ENCODE measurements around the gene ERC2.
A peak's percentile ranks its signal among the peaks of the same experiment; 100 is the strongest.

Gene ERC2

GRCh38 chr3:56365905-56366640 is 102.2 kb downstream of the ERC2 start:
- no peak for DNase-seq

DNA sequence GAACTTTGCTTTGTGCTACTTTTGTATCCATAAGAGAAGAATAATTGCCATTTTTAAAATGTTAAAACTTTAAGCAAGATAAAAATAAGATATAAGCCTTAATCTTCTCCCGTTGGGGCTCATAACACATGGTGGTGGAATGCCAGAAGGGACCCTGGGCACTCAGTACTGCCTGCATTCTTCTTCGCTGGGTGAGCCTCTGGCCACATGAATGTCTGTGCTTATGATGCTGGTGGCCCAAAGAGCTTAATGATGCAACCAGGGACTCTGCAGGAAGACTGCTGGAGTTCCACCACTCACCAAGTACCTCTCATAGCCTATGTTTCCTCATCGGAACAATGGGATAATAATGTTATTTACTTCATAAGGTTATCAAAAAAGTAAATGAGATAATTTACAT is 103.6 kb downstream of the ERC2 start:
- no peak for DNase-seq

DNA sequence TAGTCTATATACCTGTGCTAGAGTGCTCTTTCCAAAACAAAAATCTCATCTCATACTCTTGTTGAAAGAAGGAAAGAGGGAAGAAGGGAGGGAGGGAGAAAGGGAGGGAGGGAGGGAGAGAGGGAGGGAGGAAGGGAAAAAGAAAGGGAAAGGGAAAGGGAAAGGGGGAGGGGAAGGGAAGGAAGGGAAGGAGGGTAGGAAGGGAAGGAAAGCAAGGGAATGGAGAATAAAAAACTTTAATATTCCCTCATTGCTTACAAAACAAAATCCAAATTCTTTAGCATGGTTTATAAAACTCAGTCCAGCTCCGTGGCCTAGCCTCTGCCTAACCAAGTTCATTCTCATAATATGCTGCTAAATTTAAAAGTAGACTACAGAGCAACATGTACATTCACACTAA is 104.5 kb downstream of the ERC2 start:
- DNase-seq = no peak

DNA sequence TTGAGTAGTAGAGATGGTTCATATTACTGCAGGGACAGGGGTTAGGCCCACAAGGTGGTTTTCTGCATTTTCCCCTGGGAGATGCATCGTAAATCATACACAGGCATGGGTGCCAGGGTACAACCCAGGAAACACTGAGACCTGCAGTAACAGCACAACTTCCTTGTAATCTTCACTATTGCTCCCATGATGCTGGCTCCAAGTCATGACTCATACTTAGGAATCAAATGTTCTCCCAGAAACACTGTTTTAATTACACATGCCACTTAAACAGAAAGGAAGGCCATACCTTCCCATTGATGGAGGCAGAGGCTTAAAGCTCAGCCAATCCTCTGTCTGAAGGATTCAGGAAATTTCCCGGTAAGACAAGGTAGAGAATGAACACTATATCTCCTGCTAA is 106.5 kb downstream of the ERC2 start:
- no peak for DNase-seq

GRCh38 chr3:56357266-56357665 is 111.0 kb downstream of the ERC2 start:
- peak; percentile 50 to 68 for DNase-seq

DNA sequence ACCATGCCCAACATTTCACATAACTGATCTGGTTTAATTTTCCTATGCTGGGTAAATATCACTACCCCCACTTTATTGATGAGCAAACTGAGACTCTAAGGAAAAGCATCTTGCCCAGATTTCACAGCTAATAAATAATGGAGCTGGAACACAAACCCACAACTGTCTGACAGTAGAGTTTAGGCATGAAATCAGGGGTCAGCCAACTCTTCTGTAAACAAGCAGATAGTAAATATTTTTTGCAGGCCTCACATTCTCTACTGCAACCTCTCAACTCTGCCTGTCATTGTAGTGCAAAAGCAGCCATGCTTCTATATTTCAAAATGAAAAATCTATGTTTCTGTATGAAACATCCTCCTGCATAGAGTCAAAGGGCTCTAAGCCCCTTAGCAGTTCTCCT is 111.5 kb downstream of the ERC2 start:
- DNase-seq = no peak

DNA sequence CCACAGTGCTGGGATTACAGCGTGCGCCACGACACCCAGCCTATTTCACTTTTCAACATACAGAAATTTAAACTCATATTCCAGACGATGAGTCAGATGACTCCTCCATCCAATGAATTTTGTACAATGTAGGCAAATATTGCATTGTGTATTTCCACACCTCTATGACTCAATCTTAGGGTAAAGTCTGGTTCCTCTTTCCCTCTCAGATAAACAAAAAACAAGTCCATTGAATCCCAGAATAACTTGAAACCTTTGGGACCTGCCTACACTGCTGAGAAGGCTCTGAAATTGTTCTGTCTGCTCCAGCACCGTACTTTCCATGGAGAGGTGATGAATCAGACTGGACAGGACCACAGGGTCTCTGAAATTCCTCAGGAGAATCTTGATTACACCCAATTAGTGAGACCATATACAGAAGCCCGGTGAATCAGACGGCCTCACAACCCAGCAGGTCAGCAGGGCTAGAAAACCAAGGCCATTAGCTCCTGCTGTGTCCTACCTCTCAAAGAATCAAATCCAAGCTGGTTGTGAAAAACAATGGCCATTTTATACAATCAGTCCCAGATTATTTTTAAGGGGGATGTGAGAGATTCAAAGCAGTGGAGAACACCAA is 112.6 kb downstream of the ERC2 start:
- no peak for DNase-seq

- no peak for DNase-seq
Observed at GRCh38 chr3:56351537-56351936, 116.7 kb downstream of the ERC2 start.

GRCh38 chr3:56347219-56347871 is 120.9 kb downstream of the ERC2 start:
- peak; percentile 17 to 41 for DNase-seq

- DNase-seq = no peak
Observed at GRCh38 chr3:56342475-56342874, 125.8 kb downstream of the ERC2 start.

GRCh38 chr3:56339671-56340070 is 128.6 kb downstream of the ERC2 start:
- no peak for DNase-seq

DNA sequence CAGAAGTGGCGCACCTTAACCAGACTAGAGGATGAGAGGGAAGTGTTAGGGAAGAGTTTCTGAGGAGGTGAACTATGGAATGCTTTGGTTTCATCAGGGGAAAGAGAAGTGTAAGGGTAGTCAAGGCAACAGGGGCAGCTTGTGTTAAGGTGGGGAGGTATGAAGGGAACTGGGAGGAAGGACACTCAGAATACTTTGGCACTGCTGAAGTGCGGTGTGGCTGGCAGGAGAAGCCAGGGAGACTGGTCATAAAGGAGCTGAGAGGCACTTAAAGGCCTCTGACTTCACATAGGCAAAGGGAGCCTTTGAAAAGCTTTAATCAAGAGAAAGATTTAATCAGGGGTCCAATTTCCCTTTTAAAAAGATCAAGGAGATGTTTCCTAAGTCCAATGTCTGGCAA is 129.0 kb downstream of the ERC2 start:
- no peak for DNase-seq

- DNase-seq = no peak
Observed at GRCh38 chr3:56336023-56336422, 132.2 kb downstream of the ERC2 start.

GRCh38 chr3:56324473-56324872 is 143.8 kb downstream of the ERC2 start:
- DNase-seq = no peak

DNA sequence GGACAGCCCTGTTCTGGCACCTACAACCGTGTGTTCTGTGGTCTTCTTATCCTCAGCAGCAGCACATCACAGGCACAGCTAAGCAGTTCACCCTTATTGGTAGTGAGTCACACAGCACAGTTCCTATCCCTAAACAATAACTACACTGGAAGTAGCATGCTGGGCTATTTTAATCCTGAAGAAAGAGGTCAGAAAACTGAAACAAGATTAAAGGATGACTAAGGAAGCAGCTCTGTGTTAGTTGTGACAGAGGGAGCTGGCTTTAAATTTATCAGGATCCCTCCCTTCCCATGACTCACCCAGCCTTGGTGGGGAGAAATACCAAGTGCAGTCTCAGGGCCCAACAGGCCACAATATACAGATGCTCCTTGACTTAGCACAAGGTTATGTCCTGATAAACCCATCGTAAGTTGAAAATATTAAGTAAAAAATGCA is 144.3 kb downstream of the ERC2 start:
- DNase-seq = no peak

DNA sequence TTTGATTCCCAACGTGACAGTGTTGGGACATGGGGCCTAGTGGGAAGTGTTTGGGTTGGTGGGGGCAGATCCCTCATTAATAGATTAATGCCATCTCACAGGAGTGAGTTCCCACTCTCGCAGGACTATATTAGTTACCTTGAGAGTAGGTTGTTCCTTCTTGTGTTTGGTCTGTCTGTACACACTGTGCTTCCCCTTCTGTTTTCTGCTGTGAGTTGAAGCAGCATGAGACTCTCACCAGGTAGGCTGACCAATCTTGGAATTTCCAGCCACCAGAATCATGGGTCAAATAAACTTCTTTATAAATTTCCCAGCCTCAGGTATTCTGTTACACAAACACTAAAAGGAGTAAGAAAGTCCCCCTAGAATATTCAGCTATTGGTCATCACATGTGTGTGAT is 145.4 kb downstream of the ERC2 start:
- no peak for DNase-seq

DNA sequence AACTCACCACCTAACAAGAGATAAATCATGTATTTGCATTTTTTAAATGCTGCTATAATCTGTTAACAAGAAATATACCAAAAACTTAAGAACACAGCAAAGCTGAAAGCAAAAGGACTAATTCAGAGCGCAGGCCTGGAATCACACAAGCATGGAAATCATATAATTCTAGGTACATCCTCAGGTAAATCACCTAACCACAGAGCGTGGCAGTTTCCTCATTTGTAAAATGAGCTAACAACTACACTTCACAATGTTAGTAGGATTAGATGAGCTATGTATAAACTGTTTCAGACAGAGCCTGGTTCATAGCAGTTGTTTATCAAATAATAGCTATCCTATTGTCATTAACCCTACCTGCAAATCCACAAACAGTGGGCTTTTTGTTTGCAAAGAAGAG is 146.4 kb downstream of the ERC2 start:
- DNase-seq = no peak

DNA sequence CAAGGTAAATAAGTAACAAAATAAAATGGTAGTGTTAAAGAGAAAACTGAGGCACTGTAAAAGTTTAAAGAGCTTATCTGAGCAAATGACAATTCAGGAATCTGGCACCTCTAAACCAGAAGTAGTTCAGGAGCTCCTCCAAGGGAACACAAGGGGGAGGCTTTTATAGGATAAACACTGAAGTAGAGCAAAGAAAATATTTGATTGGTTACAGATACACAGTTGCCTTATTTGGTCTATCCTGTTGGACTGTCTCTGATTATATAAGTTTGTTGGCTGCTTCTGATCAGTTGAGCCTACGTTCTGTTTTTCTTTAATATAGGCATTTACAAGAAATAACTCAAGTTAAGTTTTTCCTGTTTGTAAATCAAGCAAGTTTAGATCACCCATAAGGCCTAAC is 146.9 kb downstream of the ERC2 start:
- DNase-seq = no peak

- DNase-seq = no peak
Observed at GRCh38 chr3:56320883-56321282, 147.4 kb downstream of the ERC2 start.

GRCh38 chr3:56318891-56319290 is 149.4 kb downstream of the ERC2 start:
- DNase-seq = no peak

- DNase-seq = no peak
Observed at GRCh38 chr3:56316944-56317343, 151.3 kb downstream of the ERC2 start.

DNA sequence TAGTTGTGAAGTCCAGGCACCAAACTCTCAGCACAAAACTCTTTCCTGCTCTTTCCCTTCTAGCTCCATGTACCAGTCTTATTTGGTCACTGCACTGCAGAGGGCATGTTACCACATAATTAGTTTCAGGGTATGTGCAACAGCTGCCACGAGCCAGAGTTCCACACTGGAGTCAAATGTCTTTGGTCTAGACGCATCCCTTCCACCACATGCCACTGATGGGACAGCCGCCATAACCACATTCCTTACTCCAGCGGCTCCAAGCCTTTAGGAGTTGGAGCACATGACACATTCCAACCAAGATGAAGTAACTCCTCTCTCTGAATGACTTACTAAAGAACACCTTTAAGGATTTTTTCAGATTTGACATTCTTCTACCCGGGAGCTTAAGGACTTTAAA is 153.4 kb downstream of the ERC2 start:
- no peak for DNase-seq

DNA sequence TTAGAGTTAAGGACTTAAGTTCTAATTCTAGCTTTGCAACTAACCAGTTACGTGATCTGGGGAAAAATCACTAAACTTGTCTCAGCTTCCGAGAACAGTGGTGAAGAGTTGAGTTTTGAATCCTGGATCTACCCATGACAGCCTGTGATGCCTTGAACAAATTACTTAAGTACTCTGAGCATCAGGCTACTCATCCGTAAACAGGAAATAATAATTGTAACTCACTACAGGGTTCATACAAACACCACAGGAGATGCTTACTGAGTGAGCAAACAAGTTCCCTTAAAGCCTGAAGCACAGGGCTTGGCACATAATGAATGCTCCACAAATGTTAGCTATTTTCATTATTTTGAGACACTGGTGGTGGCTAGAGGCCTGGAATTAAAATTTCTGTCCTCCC is 158.8 kb downstream of the ERC2 start:
- DNase-seq = no peak

GRCh38 chr3:56308471-56308870 is 159.8 kb downstream of the ERC2 start:
- no peak for DNase-seq
